Eye (tissue), 1 donor: ENCODE data around the gene PDE4D.
"Not testable (repeated sequence)": the region's sequence is repeated elsewhere in the genome, so short reads cannot be mapped to it uniquely, and the experiment has no call there.

Experiments used
- DNase-seq: peaks from one replicate; pipeline ENCODE4 v3.0.0-alpha.2; 2015

Gene PDE4D

DNA sequence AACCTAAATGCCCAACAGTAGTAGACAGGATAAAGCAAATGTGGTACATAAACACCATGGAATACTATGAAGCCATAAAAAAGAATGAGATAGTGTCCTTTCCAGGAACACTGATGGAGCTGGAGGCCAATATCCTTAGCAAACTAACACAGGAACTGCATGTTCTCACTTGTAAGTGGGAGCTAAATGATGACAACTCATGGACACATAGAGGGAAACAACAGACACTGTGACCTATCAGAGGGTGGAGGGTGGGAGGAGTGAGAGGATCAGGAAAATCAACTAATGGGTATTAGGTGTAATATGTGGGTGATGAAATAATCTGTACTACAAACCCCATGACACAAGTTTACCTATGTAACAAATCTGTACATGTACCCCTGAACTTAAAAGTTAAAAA, 805.0 kb downstream of the PDE4D start:
- no peak for DNase-seq

DNA sequence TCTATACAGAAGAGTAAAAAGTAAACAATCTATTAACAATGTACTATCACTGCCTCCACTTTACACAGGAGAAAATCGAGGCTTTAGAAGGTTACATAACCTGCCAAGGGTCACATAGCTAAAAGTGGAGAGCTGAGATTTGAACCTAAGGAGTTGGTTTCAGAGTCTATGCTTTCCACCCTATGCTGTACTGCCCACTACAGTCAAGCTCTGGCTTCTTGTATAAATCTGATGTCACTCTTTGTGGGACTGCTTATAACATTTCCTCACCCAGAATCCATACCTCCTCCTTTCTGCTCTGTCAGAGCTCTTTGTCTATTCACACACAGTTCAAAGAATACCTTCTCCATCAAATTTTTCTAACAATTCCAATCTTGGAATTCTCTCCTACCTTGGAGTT, 807.5 kb downstream of the PDE4D start:
- DNase-seq: no peak

DNA sequence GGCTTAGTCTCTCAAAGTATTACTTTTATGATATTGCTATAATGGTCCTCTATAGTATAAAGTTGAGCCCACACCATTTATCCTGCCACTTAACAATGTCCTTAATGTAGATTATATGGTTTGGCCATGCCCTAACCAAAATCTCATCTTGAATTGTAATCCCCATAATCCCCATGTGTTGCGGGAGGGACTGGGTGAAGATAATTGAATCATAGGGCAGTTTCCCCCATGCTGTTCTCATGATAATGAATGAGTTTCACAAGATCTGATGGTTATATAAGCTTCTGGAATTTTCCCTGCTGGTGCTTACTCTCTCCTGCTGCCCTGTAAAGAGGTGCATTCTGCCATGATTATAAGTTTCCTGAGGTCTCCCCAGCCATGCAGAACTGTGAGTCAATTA, 811.8 kb downstream of the PDE4D start:
- no peak for DNase-seq

DNA sequence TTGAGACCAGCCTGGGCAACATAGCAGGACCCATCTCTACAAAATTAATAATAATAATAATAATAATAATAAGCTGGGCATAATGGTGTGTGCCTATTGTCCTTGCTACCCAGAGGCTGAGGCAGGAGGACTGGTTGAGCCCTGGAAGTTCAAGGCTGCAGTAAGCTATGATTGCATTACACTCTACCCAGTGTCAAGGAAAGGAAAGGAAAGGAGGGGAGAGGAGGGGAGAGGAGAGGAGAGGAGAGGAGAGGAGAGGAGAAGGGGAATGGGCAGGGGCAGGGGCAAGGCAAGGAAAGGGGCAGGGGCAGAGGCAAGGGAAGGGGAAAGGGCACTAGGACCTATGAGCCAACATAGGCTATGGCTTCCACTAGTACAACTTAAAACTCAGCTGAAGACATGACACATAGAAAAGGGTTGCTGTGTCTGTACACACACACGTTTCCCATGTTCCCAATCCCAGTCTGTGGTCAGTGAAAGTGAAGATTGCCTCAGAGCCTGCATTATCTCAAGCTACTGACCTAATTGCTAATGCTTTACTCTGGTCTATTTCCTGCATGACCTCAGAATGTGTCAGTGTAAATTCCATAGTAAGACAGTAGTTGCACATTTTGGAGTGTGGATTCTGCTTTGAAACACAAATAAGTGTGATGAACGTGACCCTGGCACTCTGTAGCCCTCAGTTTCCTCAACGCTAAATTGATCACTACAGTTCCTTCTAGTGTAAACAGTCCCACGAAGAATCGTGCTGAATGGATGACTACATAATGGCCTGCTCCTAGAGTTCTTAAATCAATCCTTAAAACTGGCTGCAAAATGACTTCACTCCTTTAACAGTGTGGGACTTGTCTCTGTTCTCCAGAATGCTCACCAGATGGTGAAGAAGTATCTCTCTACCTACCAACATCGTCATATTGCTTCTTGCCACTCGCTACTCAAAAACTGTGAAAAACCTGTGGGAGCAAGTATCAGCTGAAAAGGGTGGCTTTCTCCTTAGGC, 813.6 kb downstream of the PDE4D start:
- DNase-seq: peak; percentile 40

- DNase-seq: no peak
Observed at GRCh38 chr5:59071755-59072549, 821.6 kb downstream of the PDE4D start.

DNA sequence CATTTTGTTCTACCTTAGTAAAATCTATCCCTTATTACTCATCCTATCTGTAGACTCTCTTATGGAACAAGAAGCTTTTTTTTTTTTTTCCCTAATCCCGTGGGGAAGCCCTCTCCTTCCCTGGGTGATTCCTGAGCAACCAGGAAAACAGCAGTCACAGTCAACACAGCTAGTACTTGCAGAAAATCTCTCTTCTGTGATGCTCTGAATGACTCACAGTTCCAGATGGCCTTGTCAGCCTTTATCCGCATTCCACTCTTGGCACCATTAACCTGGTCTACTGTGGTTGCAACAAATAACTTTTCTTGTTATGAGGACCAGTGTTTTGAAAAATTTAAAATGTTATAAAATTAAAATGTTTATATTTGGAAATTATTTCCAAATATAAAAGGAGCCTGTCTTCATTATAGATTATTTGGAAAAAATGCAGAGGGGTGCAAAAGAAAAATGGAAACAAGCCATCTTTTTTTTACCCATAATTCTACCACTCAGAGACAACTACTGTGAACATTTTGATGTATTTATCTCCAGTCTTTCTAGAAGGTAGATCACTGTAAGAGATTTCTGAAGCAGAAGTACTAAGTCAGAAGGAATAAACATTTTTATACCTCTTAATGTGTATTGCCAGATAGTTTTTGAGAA, 824.0 kb downstream of the PDE4D start:
- no peak for DNase-seq

DNA sequence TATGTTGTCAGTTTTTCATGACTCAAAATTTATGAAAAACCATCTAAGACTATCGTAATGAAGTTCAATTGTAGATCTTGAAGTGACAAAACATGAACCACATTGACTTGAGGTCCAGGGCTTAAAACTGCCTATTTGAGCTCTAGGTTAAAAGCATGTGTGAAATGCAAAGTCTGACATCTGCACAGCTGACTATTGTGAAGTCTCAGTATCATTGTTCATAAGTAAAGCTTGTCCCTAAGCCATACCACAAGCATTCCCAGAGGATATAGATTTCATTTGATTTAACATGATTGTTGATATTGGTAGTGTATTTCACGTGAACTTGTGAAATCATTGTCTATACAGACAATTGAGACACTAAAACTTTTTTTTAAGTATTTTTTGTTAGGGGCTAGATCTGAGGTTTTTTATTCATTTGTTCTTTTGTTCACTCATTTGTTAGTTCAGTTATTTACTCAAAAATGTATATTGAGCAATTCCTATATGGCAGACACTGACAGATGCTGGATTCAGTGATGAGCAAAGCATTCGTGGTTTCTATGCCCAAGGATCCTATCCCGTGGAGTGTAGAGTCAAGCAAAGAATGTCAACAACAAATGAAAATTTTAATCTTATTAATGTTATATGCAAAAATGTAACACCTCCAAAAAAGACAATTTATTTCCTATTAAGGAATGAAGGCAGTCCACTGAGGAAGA, 825.4 kb downstream of the PDE4D start:
- DNase-seq: no peak

GRCh38 chr5:59066367-59067163, 827.0 kb downstream of the PDE4D start:
- no peak for DNase-seq

DNA sequence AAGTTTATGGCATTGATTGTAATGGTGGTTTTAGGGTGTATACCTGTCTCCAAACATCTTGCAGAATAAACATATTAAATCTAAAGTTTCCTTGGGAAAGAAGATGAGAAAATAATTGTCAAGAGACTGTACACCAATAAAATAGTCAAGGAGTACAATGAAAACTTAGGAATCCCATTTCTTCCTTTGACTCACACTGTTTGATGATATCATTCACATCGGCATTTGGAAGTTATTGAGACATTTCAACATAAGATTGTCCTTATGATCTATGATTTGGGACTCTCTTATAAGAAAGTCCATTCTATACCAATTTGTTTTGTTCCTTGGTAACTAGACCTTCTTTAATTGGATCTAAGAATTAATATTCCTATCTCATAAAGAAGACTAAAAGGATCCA, 828.0 kb downstream of the PDE4D start:
- no peak for DNase-seq

DNA sequence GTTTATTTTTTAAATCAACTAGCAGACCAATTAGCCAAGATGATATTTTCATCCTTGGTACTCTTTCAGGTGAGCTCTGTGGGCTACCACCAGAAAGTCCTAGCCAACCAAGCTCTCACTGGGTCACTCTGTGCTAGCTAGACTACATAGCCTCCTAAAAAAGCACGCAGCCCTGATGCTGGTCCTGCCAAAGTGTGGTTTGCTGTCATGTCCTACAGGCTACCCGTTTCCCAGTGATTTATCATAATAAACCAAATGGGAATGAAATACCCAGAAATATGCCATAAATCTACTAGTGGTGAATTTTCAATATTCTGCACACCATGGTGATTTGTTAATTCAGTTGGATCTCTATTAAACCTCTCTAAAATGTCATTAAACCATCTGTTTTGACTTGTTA, 829.2 kb downstream of the PDE4D start:
- no peak for DNase-seq

- DNase-seq: no peak
Observed at GRCh38 chr5:59062986-59063683, 830.4 kb downstream of the PDE4D start.

GRCh38 chr5:59061377-59061776, 832.1 kb downstream of the PDE4D start:
- DNase-seq: no peak

DNA sequence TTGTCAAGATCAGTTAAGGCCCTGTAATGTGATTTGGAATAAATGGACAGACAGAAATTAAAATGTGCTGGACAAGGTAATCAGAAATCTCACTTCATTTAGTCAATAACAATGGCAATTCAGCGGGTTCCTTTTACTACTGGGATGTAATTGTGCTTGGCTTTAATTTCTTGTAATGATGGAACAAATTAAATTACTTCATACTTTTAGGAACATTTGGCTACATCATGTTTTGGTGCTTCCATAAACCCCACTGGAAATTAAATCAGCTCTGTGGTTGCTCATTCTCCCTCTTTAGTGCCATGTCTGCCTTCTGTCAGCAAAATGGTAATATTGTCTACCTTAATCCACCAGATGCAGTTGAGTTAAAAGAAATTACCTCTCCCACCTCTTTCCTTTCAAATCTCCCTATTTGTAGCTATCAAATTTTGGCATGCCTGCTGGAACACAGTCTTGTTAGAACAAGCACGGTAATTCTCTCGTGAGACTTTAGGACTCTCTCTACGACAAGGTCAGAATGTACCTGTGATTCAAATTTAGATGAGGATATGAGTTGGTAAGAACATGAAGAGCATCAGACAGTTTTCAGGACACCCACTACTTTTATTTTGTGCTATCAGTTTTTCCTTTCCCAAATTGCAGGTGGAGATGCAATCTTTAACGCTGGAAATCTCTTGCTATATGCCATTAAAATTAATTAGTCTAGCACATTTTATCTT, 834.4 kb downstream of the PDE4D start:
- DNase-seq: no peak

- DNase-seq: no peak
Observed at GRCh38 chr5:59058237-59058636, 835.3 kb downstream of the PDE4D start.

DNA sequence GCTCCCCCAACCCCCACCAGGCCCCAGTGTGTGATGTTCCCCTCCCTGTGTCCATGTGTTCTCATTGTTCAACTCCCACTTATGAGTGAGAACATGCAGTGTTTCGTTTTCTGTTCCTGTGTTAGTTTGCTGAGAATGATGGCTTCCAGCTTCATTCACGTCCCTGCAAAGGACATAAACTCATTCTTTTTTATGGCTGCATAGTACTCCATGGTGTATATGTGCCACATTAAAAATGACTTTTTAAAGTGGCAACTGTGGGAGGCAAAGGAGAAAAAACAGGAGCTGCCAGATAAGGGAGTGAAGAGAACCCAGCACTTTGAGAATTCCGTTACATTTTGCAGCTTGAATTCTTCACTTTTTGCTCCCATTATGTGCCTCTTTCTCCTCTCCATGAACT, 836.9 kb downstream of the PDE4D start:
- DNase-seq: not testable (repeated sequence)

DNA sequence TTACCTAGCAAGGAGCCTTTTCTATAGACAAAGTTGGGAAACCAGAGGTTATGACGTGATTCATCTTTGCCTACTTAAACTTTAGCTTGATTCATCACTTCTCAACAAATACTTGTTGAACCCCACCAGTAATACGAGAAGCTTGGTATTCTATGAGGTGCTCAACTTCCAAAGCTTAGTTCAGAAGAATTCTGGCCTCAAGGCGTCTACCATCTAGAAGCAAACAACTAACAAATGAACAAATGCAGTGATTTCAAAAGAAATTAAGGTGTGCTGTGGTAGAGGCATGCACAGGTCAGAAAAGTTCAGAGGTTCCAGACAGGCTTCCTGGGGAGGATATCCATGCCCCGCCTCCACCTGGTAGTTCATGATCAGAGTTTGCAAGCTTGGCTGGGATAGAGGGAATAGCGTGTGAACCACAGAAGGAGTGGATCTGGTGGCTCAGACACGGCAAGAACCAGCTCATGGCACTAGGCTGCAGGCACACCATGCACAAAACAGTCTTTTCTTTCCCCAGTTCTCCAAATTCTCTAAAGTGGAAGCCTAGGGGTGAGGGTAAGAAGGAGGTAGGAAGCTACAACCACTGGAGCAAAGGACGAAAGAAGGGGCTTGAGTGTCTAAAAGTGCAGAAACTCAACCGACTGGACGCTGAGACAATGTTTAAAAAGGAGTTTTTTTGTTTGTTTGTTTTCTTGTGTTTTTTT, 837.6 kb downstream of the PDE4D start:
- no peak for DNase-seq

DNA sequence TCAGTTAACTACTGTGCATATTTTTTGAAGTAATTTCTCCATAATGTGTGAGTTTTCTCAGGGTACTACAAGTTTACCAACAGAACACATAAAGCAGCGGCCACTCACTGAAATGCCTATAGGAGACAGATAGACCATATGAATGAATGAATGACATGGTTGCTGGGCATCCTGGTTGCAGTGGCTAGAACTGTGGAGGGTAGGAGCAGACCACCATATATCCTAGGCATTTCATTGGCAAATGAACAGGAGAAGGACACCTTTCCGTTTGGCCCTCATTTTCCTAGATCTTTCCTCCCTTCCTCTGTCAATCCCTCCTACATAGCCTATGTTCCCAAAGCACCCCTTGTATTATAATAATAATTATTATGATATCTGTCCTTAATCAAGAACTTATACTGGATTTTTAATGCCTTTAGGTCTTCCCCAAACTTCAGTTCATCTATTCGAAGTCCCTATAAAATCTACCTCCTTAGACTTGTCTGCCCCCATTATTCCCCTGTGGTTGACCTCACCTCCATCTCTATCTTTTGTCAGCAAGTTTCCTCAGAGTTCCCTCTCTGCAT, 838.5 kb downstream of the PDE4D start:
- DNase-seq: no peak

GRCh38 chr5:59051951-59052350, 841.6 kb downstream of the PDE4D start:
- DNase-seq: no peak

- no peak for DNase-seq
Observed at GRCh38 chr5:59049095-59049494, 844.4 kb downstream of the PDE4D start.
